ENCODE data around the gene CDC14C. TPM values are rescaled to one million over a fixed set of nuclear protein-coding genes. Genes with fewer than 3 reads are reported as not detected.

Gene CDC14C
- polyA plus RNA-seq, 3 donors from 2014 or later = not detected

DNA sequence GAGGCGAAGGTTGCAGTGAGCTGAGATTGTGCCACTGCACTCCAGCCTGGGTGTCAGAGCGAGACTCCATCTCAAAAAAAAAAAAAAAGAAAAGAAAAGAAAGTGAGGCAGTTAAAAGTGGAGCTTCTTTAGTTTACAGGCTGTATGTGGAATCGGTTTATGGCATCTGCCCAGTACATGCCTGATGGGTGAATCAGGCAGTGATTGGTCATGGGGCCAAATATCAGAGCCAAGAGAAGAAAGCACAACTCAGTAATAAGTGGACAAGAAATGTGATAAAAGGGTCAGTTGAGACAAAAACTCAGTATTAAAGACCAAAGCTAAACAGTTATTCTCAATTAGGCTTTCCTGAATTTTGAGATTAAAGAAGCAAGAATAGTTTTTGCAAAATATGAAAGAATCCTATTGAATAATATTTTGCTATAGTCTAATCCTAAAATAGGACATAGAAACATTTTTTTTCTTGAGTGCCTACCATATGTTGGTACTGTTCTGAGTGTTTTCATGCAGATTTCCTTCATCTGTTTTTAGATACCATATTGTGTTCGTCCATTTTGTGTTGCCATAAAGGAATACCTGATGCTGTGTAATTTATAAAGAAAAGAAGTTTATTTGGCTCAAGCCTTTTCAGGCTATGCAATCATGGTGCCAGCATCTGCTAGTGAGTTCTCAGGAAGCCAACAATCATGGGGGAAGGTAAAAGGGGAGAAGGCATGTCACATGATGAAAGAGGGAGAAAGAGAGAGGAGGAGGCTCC is 14.4 kb downstream of the CDC14C start:
- Mint-ChIP-seq H3K27me3 (ENCODE audit: low read depth in 3 of 3) (peaks cover 0 to 3% (median 0%) of the 10 kb centered on the region in 3 donors), H3K36me3 (no peaks in the 10 kb centered on the region), H3K27ac (no peak overlapping the region), H3K4me1 (no peaks in the 10 kb centered on the region), H3K4me3 (no peak overlapping the region), H3K9me3 (peaks cover 3 to 29% (median 9%) of the 10 kb centered on the region in 6 donors)
- no peak for DNase-seq

DNA sequence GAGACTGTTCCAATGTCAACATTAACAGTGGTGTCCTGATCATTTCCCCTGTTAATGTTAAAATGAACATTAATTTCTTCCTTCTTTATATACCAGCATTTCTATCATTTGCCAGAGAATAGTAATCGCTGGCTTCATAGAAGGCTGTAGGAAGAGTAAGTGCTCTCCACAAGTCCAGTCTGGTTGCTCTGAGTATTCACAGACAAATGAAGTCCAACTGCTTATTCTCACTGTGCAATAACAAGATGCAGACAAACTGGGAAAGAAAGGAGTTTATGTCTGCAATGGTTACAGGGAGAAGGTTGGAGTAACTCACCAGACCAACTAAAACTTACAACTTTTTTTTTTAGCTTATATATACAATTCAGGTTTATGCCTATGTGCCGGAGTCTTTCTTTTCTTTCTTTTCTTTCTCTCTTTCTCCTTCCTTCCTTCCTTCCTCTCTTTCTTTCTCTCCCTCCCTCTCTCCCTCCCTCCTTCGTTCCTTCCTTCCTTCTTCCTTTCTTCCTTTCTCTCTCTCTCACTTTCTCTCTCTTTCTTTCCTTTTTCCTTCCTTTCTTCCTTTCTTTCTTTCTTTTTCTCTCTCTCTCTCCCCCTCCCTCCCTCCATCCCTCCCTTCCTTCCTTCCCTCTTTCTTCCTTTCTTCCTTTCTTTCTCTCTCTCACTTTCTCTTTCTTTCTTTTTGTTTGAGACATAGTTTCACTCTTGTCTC is 19.1 kb downstream of the CDC14C start:
- DNase-seq = no peak
- Mint-ChIP-seq H3K4me3 (no peak overlapping the region), H3K9me3 (peaks cover 7 to 30% (median 12%) of the 10 kb centered on the region in 6 donors), H3K36me3 (no peaks in the 10 kb centered on the region), H3K27me3 (ENCODE audit: low read depth in 3 of 3) (peaks cover 0 to 2% (median 0%) of the 10 kb centered on the region in 3 donors), H3K27ac (no peak overlapping the region), H3K4me1 (no peaks in the 10 kb centered on the region)

DNA sequence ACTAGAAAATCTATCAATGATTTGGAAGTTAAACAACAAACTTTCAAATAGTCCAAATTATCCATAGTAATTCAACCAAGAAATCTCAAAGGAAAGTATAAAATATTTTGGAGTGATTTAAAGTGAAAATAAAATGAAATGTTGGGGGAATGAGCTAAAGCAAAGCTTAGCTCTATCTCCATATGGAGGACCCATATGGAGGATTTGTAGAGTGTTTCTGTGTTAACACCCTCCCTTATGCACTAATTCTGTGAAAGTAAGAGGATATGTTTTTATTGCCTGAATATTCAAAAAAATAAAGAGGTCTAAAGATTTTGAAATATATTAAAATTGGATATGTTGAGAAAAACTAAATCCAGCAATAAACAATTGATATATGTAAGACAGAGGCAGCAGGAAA is 31.6 kb downstream of the CDC14C start:
- no peaks in the 10 kb centered on the region for H3K4me1 Mint-ChIP-seq
- DNase-seq = no peak
- peaks cover 0 to 2% (median 0%) of the 10 kb centered on the region in 3 donors for H3K27me3 Mint-ChIP-seq (ENCODE audit: low read depth in 3 of 3)
- peaks cover 4 to 41% (median 10%) of the 10 kb centered on the region in 6 donors for H3K9me3 Mint-ChIP-seq
- H3K27ac Mint-ChIP-seq = no peak overlapping the region
- H3K36me3 Mint-ChIP-seq = no peaks in the 10 kb centered on the region
- no peak overlapping the region for H3K4me3 Mint-ChIP-seq

DNA sequence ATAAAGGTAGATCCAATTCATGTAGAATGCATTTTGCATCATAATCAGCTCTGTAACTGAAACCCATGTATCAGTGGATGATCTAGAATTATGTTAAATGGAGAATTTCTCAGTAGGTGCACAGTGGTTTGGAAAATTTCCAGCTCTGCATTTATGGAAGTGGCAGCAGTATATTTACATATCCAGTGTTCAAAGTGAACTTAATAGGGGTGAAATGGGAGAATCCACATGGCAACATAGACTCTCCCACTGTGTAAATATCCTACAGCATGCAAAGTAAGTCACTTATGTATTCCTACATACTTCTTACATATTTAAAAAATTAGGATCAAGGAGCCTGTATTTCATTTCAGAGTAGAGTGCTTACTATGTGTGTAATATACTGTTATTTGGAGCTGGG is 35.3 kb downstream of the CDC14C start:
- H3K27ac Mint-ChIP-seq = no peak overlapping the region
- no peak for DNase-seq
- H3K36me3 Mint-ChIP-seq = no peaks in the 10 kb centered on the region
- no peaks in the 10 kb centered on the region for H3K4me1 Mint-ChIP-seq
- no peak overlapping the region for H3K4me3 Mint-ChIP-seq
- peaks cover 0 to 3% (median 0%) of the 10 kb centered on the region in 3 donors for H3K27me3 Mint-ChIP-seq (ENCODE audit: low read depth in 3 of 3)
- peaks cover 0 to 33% (median 12%) of the 10 kb centered on the region in 6 donors for H3K9me3 Mint-ChIP-seq

DNA sequence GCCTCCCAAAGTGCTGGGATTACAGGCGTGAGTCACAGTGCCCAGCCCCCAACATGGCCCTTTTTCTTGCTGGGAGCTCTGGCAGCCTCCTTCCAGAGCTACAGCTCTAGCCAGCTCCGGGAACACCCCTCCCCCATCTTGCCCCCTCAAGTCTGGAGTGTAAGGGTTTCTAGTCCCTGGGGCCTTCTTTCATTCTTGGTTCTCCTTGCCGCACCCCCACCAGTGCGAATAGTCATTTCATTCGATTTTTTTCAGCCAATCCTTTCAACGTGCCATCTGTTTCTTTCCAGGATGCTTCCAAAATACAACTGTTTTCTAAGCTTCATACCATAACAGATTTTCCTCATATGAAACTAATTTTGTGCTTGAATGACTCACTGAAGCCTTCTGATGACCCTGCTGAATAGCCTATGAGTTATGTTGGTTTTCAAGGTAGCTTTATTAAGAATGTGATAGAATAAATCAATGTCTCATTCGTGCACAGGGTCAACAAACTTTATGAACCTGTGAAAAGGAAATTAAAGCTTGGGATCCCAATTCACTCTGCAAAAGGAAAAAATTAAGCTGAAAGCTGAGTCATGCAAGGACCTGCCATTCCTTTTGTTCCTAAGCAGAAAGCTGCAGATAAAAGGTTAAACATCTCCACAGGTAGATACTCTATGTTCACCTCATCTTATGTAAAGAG is 38.6 kb downstream of the CDC14C start:
- Mint-ChIP-seq H3K27ac (no peak overlapping the region), H3K9me3 (peaks cover 0 to 27% (median 10%) of the 10 kb centered on the region in 6 donors), H3K27me3 (ENCODE audit: low read depth in 3 of 3) (peaks cover 0 to 4% (median 0%) of the 10 kb centered on the region in 3 donors), H3K4me1 (no peaks in the 10 kb centered on the region), H3K4me3 (no peak overlapping the region), H3K36me3 (no peaks in the 10 kb centered on the region)
- DNase-seq = no peak

DNA sequence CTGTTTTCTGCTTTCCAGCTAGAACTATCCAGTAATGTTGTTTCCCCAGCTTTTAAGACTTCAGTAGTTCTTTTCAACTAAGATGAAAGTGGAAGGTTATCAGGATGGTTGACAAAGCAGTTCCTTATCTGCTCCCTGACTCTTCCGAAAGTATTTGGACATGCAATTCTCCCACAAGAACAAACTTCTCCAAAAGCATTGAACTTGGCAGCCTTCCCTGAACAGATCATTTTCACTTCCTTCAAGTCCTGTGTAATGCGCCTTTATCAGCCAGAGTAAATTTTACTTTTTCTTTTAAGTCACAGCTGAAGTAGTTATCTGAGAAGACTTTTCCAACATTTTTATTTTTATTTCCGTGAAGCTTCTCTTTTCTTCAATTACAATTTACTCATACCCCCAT is 39.7 kb downstream of the CDC14C start:
- no peaks in the 10 kb centered on the region for H3K4me1 Mint-ChIP-seq
- no peak overlapping the region for H3K27ac Mint-ChIP-seq
- no peaks in the 10 kb centered on the region for H3K36me3 Mint-ChIP-seq
- H3K9me3 Mint-ChIP-seq = peaks cover 0 to 30% (median 11%) of the 10 kb centered on the region in 6 donors
- H3K27me3 Mint-ChIP-seq (ENCODE audit: low read depth in 3 of 3) = peaks cover 0 to 3% (median 0%) of the 10 kb centered on the region in 3 donors
- H3K4me3 Mint-ChIP-seq = no peak overlapping the region
- no peak for DNase-seq

DNA sequence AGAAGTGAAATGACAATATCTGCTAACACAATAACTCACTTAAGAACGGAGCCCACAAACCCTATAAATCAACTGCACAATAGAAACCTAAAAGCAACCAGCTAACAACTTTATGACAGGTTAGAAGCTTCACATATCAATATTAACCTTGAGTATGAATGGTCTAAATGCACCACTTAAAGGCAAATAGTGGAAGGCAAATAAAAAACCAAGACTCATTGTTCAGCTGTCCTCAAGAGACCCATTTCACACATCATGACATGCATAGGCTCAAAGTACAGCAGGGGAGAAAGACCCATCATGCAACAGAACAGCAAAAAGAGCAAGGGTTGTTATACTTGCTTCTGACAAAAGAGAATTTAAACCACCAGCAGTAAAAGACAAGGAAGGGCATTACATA is 46.8 kb downstream of the CDC14C start:
- Mint-ChIP-seq H3K4me1 (no peaks in the 10 kb centered on the region), H3K27me3 (ENCODE audit: low read depth in 3 of 3) (no peaks in the 10 kb centered on the region), H3K9me3 (peaks cover 6 to 37% (median 14%) of the 10 kb centered on the region in 6 donors), H3K36me3 (no peaks in the 10 kb centered on the region), H3K4me3 (no peak overlapping the region), H3K27ac (no peak overlapping the region)
- DNase-seq = no peak

DNA sequence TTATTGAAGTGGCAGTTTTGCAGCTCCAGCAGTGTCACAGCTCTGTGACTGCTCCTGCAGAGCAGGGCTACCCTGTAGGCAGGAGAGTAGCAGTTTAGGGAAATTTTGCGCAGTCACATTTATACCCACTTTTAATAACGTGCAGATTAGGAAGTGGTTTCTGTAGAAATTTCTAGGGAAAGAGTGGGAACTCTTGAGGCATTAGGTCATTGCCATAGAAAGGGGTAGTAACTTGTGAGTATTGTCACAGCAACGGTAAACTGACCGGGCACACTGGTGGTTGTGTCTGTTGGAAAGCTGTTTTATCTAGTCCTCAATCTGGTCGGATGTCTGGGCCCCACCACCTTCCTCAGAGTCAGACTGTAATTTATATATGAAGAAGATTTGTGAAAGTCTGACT is 51.9 kb downstream of the CDC14C start:
- DNase-seq = no peak
- Mint-ChIP-seq H3K4me3 (no peak overlapping the region), H3K4me1 (no peaks in the 10 kb centered on the region), H3K36me3 (no peaks in the 10 kb centered on the region), H3K27ac (no peak overlapping the region), H3K9me3 (peaks cover 4 to 35% (median 8%) of the 10 kb centered on the region in 6 donors), H3K27me3 (ENCODE audit: low read depth in 3 of 3) (peaks cover 0 to 2% (median 0%) of the 10 kb centered on the region in 3 donors)

DNA sequence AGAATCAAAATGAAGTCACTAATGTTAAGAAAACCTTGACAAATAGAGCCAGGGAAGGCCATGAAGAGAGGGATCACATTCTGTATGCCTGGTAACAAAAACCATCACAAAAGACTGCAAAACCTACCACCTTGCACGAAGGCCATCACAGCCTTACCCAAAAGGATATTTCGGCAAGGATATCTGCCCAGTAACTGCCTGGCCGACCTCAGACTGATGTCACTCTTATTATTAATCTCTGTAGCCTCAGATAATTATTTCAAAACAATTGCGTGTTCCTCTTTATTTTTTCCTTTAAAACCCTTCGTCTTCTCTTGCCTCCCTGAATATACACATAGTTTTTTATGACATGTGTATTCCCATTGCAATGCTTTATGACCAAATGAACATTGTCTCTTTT is 52.5 kb downstream of the CDC14C start:
- DNase-seq = no peak
- Mint-ChIP-seq H3K36me3 (no peaks in the 10 kb centered on the region), H3K4me3 (no peak overlapping the region), H3K4me1 (no peaks in the 10 kb centered on the region), H3K27me3 (ENCODE audit: low read depth in 3 of 3) (peaks cover 0 to 2% (median 0%) of the 10 kb centered on the region in 3 donors), H3K27ac (no peak overlapping the region), H3K9me3 (peaks cover 5 to 36% (median 10%) of the 10 kb centered on the region in 6 donors)
